Stromal cell of bone marrow (primary cell): ENCODE results near the gene NUDT4B.
"Not testable (repeated sequence)": the region's sequence is repeated elsewhere in the genome, so short reads cannot be mapped to it uniquely, and the experiment has no call there.

Source experiments
- DNase-seq: peaks from one replicate; pipeline ENCODE4 v3.0.0-alpha.2; 2012; ENCODE audit warnings: low read depth

Gene NUDT4B

DNA sequence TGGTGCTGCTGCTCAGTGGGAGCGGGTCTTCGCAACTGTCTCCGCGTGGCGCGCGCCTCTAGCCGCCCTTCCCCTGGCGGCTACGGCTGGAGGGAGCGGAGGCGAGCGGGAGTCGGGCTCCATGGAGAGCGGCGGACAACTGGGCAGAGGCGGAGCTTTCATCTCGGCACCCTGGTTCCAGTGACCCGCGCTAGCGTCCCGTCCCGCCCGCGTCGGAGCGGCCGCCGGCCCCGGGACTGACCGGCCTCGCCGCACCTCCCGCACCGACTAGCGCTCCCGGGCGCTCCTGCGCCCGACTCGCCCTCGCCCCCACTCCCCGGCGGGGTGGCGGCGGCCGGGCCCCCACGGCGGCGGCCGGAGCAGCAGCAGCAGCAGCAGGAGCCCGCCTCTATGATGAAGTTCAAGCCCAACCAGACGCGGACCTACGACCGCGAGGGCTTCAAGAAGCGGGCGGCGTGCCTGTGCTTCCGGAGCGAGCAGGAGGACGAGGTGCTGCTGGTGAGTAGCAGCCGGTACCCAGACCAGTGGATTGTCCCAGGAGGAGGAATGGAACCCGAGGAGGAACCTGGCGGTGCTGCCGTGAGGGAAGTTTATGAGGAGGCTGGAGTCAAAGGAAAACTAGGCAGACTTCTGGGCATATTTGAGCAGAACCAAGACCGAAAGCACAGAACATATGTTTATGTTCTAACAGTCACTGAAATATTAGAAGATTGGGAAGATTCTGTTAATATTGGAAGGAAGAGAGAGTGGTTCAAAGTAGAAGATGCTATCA lies at the start of gene NUDT4B:
NUDT4B (plus strand) TSS at position 212 of the 772 bp plus-strand sequence; CDS start at position 391, 179 bp downstream.
- not testable (repeated sequence) for DNase-seq

DNA sequence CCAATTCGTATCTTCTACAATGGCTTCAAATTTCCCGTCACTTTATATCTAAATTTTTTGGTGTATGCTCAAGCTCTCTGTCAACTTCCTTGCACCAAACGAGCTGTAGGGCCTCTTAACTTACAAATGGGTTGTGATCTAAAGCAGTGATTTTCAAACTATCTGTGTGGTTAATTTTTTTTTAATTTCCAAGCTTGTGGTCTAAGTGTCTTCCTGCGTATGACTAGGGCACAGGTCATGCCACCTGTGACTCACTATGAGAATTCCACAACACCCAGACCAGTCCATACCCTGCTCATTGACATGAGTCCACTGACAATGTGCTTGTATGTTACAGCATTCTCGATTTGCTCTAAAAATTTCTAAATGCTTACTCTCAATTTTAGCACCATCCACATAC lies 49.2 kb upstream of the NUDT4B start:
- not testable (repeated sequence) for DNase-seq

DNA sequence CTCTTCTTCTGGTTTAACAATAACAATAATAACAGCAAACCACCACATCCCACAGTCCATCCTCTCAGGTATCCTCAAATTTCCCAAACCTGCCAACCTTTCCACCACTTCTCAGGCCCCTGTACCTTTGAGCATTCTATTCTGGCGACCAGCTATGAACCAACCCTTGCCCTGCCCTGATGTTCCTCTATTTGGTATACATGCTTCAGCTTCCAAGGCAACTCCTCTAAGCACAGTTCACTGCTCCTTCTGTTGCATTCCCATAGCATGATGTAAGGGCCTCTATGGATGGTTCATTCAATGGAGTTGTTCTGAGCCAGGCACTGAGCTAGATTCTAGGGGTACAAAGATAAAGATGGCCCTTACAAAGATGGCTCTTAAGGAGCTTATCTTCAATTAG lies 46.3 kb upstream of the NUDT4B start:
- not testable (repeated sequence) for DNase-seq

- DNase-seq, result not testable (repeated sequence)
These were observed 44.5 kb upstream of the NUDT4B start for GRCh38 chr1:148703973-148704591.

- DNase-seq, result not testable (repeated sequence)
These were observed 43.1 kb upstream of the NUDT4B start for GRCh38 chr1:148705316-148705948.

DNA sequence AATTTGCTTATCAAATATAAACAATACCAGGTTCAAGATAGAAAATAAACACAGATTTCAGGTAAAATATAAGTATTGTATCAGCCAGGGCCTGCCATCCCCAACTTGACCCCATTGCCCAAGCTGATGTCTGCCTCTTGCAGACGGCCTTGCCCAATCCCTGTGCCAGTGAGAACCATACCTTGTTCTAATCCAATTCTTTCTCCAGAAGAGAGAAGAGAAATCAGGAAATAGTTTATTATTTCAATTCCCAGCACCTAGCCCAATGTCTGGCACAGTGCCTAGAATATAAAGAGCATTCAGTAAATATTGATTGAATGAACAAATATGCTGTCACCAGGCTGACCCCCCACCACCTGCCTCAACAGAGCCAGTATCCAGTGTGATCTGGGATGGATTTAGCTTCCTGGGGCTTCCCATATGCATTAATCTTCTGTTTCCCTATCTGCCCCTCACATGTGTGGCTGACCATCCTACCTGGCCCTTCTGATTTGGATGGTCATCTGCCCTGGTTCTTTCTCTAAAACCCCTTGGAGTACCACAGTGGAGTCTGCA lies 39.7 kb upstream of the NUDT4B start:
- DNase-seq, result not testable (repeated sequence)

DNA sequence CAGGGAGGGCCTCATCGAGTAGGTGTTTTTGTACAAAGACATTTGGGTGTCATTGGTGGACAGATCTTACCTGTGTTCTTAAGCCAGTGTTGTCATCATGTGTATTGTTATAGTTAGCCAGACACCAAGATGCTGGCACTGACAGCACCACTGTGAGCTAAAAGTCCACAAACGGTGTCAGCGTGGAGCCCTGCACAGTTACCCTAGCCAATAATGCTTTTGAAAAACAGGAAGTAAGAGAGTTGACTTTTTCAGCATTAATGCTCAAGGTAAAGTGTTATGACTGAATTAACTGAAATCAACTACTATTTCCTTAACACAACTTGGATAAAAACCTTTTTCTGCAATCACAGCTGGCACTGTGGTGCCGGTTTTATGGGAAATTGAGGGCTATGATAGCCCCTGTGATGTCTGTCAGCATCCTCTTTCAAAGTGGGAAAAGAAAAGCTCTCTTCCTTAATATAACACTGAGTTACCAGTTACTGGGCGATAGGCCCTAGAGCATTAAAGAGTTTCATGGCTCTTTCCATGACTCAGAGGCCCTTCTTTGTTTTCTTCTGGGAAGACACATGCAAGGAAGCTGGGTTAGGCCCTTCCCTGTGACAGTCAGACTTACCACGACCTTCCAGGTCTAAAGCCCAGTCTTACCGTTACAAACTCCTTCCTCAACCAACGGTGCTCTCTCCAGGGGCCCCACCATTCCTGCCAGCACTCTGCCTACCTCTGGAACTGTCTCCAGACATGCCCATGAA lies 37.6 kb upstream of the NUDT4B start:
- not testable (repeated sequence) for DNase-seq

DNA sequence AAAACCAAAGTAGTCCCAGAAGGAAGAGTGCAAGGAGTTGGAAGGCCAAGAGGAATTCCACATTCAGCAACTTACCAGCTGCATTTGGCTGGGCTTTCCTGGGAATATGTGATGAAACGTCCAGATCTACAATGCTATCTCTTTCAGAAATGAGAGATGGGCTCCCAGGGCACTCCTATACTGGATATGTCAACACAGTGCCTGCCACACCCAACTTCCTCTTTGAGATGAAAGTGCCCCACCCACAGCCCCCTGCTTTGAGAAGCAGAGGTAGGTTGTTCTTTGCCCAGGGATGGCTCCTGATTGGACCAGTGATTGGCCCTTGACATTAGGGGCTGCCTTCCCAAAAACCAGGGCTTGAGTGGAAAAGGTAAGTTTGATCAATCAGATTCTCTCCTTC lies 36.2 kb upstream of the NUDT4B start:
- not testable (repeated sequence) for DNase-seq

DNA sequence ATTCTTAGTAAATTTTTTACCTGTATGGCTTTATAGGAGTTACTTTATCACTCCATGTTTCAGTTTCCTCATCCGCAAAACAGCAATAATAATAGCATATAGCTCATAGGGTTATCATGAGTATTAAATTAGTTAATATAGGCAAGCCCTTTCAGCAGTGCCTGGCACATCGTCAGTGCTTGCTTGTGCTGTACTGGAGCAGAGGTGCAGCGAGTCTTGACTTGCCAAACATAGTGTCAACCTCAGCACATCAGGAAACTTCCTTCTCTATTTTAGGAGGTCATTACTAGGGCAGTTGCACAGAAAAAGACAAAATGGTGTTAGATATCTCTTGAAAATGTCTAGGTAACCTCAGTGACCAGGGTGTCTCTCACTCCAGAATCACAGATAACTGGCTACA lies 33.1 kb upstream of the NUDT4B start:
- not testable (repeated sequence) for DNase-seq

GRCh38 chr1:148716966-148717520 lies 31.5 kb upstream of the NUDT4B start:
- DNase-seq, result not testable (repeated sequence)

- not testable (repeated sequence) for DNase-seq
These were observed 27.7 kb upstream of the NUDT4B start for GRCh38 chr1:148720918-148721317.

DNA sequence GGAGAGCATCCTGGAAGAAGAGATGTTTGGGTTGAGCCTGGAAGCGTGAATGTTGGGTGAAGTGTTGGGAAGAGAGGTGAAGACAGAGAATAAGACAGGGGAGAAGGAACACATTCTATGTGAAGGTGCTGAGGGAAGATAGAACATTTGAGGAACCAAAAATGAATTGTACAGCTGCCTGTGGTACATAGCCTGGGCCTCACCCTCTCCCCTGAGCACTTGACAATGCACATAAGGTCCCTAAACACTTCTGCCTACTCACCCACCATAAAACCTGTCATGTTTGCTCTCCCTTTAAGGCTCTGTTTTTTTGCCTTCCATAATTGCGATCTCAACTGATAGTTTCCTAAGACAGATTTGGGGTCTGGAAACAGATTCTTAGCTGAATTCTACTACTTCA lies 25.8 kb upstream of the NUDT4B start:
- not testable (repeated sequence) for DNase-seq

DNA sequence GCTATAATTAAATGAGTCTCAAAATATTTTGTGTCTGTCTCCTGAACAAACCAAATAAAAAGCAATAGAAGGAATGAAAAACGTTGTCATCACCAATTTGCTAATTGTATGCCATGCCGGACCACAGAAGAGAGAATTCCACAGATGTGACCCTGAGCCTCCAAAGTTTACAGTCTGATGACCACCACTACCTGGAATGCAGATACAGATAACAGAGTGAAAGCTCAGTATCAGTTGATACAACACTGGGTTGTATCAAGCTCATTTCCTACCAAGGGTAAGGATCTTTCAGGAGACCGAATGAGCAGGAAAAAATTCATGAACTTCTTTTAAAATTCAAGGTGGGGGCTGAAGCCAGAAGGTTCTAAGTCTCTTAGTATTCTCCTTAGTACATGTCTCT lies 25.1 kb upstream of the NUDT4B start:
- DNase-seq, result not testable (repeated sequence)

GRCh38 chr1:148724872-148725271 lies 23.7 kb upstream of the NUDT4B start:
- not testable (repeated sequence) for DNase-seq

DNA sequence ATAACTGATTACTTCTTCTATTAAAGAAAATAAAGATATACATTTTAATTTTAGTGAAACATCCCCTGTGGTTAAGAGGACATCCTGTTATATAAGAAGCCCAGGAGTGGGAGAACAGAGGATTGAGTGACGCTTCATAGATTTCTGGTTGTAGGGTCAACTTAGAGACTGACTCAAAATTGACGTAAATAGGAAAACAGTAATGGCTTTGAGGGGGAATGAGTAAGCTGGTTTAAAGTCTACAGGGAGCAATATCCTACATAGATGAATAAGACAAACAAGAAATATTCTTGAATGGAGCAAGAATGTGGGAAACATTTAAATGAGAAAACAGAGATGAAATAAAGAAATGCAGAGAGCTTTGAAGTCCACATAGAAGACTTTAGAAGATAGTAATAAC lies 20.7 kb upstream of the NUDT4B start:
- DNase-seq, result not testable (repeated sequence)

GRCh38 chr1:148729128-148729527 lies 19.4 kb upstream of the NUDT4B start:
- DNase-seq, result not testable (repeated sequence)

- not testable (repeated sequence) for DNase-seq
These were observed 19.0 kb upstream of the NUDT4B start for GRCh38 chr1:148729541-148729940.

GRCh38 chr1:148732277-148732676 lies 16.3 kb upstream of the NUDT4B start:
- DNase-seq, result not testable (repeated sequence)

GRCh38 chr1:148733585-148734310 lies 14.8 kb upstream of the NUDT4B start:
- not testable (repeated sequence) for DNase-seq

DNA sequence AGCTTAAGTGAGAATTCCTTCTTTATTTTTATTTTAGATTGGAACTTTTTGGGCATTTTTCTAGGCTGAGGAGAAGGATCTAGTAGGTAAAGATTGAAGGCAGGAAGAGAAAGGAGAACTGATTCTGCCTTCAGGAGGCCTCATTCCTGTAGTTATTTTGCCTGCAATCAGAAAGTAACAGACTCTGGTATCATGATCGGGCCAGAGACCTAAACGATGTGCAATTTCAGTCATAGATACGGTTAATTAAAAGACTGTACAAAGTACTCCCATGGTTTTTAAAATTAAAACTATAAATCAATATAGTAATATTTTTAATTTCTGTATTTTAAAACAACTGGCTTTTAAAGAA lies 14.3 kb upstream of the NUDT4B start:
- not testable (repeated sequence) for DNase-seq

DNA sequence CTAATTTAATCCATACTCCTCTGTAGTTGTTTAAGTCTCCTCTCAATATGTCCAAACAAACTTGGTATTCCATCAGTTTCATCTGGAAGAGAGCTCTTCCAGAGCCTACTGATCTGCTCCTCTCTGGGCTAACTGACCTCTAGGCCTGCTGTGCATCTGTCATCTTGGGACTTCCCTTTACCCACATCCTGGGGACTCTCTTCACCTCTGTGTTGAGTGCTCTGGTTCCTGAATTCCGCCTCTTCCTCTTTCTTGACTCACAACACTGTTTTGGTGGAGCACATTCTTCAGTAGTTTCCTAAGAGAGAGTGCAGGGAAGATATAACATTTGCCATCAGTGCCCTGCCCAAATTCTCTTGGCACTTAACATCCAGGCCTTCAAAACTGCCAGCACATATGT lies 13.0 kb upstream of the NUDT4B start:
- DNase-seq, result not testable (repeated sequence)
